NCI-H1694 treated with DMSO at 0.1 percent for 48 hours (cell line): ENCODE data around the gene NQO2.
"Not testable (repeated sequence)": the region's sequence is repeated elsewhere in the genome, so short reads cannot be mapped to it uniquely, and the experiment has no call there.

ENCODE experiments used
- DNase-seq: peaks from one replicate; lab custom pipeline; 2025; lab: John Stamatoyannopoulos, UW

Gene NQO2

GRCh38 chr6:3037638-3038365 is 38.1 kb downstream of the NQO2 start:
- DNase-seq, result no peak

GRCh38 chr6:3039384-3039783 is 39.7 kb downstream of the NQO2 start:
- no peak for DNase-seq

- DNase-seq, result no peak
These were observed 41.5 kb downstream of the NQO2 start for GRCh38 chr6:3041147-3041546.

DNA sequence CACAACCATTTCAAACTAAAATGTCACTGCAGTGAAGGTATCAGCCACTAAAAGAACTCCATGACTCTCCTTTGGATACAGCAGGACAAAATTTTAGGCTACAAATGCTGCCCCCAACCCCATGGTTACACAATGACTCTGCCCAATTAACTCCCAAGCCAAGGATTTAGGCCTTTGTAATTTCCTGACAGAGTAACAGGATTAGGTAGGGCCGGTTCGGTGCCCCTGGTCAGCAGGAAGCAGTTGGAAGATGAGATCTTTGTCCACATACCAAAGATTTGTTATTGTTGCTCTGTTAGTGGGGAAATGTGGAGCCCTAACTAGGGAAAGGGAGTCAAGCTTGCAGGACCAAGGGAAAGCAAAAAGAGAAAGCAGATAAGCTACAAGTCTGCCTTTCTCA is 41.9 kb downstream of the NQO2 start:
- no peak for DNase-seq

GRCh38 chr6:3045369-3045768 is 45.7 kb downstream of the NQO2 start:
- no peak for DNase-seq

DNA sequence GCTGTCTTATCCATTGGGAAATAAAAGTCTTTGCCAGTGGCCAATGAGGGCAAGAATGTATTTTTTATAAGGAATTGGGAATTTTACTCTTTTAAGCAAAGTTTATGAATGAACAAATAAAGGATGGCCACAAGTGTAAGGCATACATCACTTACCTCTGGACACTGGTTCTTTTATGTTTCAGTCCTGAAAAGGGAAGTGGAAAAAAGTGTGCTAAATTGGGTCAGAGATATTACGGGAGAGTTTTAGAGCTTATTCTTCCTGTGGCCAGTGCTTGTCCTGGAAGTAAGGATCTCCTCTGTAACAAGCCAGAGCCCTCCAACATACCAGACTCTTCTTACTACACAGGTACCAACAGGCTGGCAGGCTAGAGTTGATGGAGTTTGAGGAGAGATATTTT is 46.1 kb downstream of the NQO2 start:
- DNase-seq, result no peak

- DNase-seq, result no peak
These were observed 46.6 kb downstream of the NQO2 start for GRCh38 chr6:3046295-3046694.

- DNase-seq, result not testable (repeated sequence)
These were observed 48.3 kb downstream of the NQO2 start for GRCh38 chr6:3048009-3048408.

DNA sequence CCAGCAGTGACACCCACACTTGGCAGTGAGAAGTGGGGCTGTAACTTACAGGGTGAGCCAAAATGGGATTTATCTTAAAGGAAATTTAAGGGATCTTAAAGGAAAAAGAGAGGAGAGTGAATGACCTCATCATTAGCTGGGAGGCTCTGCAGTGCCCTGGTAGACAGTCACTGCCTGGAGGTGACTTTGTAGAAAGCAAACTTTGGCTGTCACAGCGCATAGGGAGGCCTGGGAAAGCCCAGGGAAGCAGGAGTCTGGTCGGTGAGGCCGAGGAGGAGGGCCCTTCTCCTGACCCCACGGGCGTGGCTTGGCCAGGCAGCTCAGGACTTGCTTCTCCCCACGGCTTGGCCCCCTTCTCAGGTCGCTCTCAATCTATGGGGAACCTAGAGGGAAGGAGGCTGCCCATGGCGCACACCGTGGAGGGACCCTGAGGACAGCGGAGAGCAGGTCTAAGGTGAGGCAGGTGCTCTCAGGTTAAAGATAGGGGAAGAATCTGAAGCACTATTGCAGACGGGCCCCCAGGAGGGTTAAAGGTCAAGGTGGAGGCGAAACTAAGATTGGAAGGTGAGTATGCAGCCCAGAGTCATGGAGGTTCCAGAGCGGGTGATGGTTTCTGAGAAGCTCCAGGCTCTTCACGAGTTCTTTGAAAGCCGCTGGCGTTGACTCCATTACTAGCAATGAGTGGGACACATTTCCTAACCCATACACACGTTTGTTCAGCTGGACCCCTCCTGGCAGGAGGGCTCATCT is 53.0 kb downstream of the NQO2 start:
- DNase-seq, result no peak

DNA sequence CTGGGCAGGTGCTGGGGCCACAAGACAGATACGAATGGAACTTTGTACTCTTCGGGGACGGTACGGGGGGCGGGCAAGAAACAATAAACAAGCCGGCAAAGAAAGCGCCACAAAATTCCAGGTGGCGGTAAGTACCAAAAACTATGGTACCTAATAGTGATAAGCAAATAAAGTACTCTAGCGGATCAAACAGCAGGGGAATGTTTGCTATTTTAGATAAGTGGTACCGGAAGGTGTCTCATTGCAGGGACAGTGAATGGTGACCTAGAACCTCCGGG is 53.5 kb downstream of the NQO2 start:
- no peak for DNase-seq

DNA sequence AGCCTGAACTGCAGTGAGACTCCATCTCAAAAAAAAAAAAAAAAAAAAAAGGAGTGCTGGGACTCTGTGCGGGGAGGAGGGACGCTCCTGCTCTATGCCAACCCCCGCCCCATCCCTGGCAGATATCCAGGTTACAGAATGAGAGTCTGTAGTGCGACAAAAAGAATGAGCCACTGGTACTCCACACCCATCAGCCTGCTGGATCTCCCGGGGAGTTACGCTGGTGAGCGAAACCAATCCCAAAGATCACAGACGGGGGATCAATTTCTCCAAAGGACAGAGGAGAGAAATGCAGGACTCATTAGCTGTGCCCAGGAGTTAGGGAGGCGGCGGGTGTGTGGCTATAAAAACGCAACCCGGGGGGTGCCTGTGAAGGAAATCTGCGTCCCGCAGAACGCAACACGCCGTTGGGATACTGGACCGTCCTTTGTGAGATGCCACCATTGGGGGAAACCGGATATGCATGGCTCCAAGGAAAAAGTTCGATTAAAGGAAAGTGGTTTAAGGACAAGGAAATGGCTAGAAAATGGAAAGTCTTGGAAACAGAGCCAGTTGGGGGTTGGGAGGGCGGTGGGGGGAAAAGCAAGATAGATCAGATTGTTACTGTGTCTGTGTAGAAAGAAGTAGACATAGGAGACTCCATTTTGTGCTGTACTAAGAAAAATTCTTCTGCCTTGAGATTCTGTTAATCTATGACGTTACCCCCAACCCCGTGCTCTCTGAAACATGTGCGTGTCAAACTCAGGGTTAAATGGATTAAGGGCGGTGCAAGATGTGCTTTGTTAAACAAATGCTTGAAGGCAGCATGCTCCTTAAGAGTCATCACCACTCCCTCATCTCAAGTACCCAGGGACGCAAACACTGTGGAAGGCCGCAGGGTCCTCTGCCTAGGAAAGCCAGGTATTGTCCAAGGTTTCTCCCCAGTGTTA is 54.8 kb downstream of the NQO2 start:
- not testable (repeated sequence) for DNase-seq

DNA sequence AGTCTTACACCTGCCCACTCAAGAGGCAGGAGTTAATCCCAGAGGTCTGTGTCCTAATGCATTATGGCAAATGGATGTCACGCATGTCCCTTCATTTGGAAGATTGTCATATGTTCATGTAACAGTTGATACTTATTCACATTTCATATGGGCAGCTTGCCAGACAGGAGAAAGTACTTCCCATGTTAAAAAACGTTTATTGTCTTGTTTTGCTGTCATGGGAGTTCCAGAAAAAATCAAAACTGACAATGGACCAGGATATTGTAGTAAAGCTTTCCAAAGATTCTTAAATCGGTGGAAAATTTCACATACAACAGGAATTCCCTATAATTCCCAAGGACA is 55.4 kb downstream of the NQO2 start:
- not testable (repeated sequence) for DNase-seq

GRCh38 chr6:3057063-3057770 is 57.5 kb downstream of the NQO2 start:
- DNase-seq, result no peak

- no peak for DNase-seq
These were observed 59.3 kb downstream of the NQO2 start for GRCh38 chr6:3058957-3059356.

DNA sequence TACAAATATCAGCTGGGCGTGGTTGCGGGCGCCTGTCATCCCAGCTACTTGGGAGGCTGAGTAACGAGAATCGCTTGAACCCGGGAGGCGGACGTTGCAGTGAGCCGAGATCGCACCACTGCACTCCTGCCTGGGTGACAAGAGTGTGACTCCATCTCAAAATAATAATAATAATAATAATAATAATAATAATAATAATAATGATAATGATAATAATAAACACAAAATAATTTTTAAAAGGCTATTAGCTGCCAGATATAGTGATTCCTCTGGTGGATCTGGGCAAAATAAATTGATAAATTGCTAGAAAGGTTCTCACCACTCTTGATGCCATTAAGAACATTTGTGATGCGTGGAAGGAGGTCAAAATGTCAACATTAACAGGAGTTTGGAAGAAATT is 60.4 kb downstream of the NQO2 start:
- not testable (repeated sequence) for DNase-seq

DNA sequence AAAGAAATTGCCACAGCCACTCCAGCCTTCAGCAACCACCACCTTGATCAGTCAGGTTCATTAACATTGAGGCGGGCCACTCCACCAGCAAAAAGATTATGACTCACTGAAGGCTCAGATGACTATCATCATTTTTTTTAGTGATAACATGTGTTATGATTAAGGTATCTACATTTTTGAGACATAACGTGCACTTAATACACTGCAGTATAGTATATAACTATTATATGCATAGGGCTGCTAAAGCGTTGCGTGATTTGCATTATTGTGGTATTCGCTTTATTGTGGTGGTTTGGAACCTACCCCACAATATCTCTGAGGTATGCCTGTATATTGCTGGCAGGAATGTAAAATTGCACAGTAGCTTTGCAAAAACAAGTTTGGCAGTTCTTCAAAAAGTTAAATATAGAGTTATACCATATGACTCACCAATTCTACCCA is 61.8 kb downstream of the NQO2 start:
- DNase-seq, result no peak

DNA sequence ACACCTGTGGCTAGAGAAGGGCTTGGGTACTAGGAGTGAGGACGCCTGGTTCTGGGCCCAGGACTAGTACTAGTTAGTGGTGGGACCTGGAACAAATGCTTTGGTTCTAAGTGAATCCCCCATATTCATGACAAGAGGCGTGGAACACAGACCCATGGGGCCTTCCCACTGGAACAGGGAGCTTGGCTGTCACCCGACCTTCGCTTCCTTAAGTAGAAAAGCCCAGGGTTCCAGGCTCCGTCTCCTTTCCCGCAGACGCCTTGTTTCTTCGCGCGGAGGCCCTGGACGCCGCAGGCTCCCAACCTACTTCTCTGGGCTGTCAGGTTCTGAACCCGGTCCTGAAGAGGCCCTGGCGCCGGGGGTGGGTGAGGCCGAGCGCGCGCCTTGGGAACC is 63.6 kb downstream of the NQO2 start:
- DNase-seq, result not testable (repeated sequence)

GRCh38 chr6:3063733-3064700 is 64.3 kb downstream of the NQO2 start:
- DNase-seq, result peak; percentile 51

- peak; percentile 63 for DNase-seq
These were observed 68.9 kb downstream of the NQO2 start, which contains the start of gene RIPK1 for GRCh38 chr6:3068329-3069214. RIPK1 (plus strand) TSS chr6:3068494; CDS start chr6:3076824, 8,330 bp downstream.
